Right renal pelvis (tissue), 4 donors: Measurements from ENCODE around the gene STK24. TPM values are rescaled to one million over a fixed set of nuclear protein-coding genes. Genes with fewer than 3 reads are reported as not detected.

ENCODE experiments used
- DNase-seq, 4 donors: peaks; one replicate each; pipeline ENCODE4 v3.0.0-alpha.2; 2013; ENCODE audit warnings: low read depth in 4 of 4, low spot score in 3 of 4, missing footprints in 1 of 4
- polyA plus RNA-seq, 4 donors: library from polyadenylated mRNA; unstranded; fragments of 120-200 nt; gene quantifications; one replicate each; pipeline ENCODE4 v1.2.1, GENCODE V29; 2013; ENCODE audit not compliant: insufficient read length in 4 of 4

STK24 gene
- polyA plus RNA-seq, 4 donors = 117 to 134 (median 123) TPM

- no peak for DNase-seq
Measured at GRCh38 chr13:98535501-98536354, 41.2 kb downstream of the STK24 start.

- DNase-seq = no peak
Measured at GRCh38 chr13:98534821-98535220, 42.1 kb downstream of the STK24 start.

- no peak for DNase-seq
Measured at GRCh38 chr13:98533912-98534311, 43.0 kb downstream of the STK24 start.

- DNase-seq = no peak
Measured at GRCh38 chr13:98532254-98532653, 44.7 kb downstream of the STK24 start.

GRCh38 chr13:98530217-98530616, 46.7 kb downstream of the STK24 start:
- no peak for DNase-seq

- no peak for DNase-seq
Measured at GRCh38 chr13:98529171-98529570, 47.7 kb downstream of the STK24 start.

- DNase-seq = no peak
Measured at GRCh38 chr13:98528663-98529064, 48.2 kb downstream of the STK24 start.

- DNase-seq = no peak
Measured at GRCh38 chr13:98527526-98527925, 49.4 kb downstream of the STK24 start.

- DNase-seq = no peak
Measured at GRCh38 chr13:98526182-98526512, 50.8 kb downstream of the STK24 start.

- DNase-seq = no peak
Measured at GRCh38 chr13:98525456-98526181, 51.3 kb downstream of the STK24 start.

- DNase-seq = no peak
Measured at GRCh38 chr13:98524793-98525192, 52.1 kb downstream of the STK24 start.

- no peak for DNase-seq
Measured at GRCh38 chr13:98524391-98524790, 52.5 kb downstream of the STK24 start.

GRCh38 chr13:98523455-98524102, 53.3 kb downstream of the STK24 start:
- DNase-seq = no peak

- no peak for DNase-seq
Measured at GRCh38 chr13:98522371-98522770, 54.5 kb downstream of the STK24 start.

GRCh38 chr13:98521461-98522247, 55.3 kb downstream of the STK24 start:
- DNase-seq = no peak

GRCh38 chr13:98520674-98521449, 56.0 kb downstream of the STK24 start:
- no peak for DNase-seq

- DNase-seq = no peak
Measured at GRCh38 chr13:98519976-98520375, 56.9 kb downstream of the STK24 start.

- no peak for DNase-seq
Measured at GRCh38 chr13:98517576-98518310, 59.2 kb downstream of the STK24 start.

- DNase-seq = no peak
Measured at GRCh38 chr13:98515818-98516465, 61.0 kb downstream of the STK24 start.
